GM23338 (cell line): ENCODE data around the gene TMEM143. TPM values are rescaled to one million over a fixed set of nuclear protein-coding genes. Genes with fewer than 3 reads are reported as not detected.

Source experiments
- ATAC-seq: fragments of 200-7000 bp; cut with Tn5 transposase; 3 replicates; pipeline ENCODE4 v1.9.1; 2020
- DNase-seq: peaks from one replicate; pipeline ENCODE4 v3.0.0-alpha.2; 2015; ENCODE audit warnings: low spot score
- H2AFZ ChIP-seq: fragments of 200-600 bp; sonication (generic); 2 replicates; pipeline ENCODE4 v1.8.0; 2016; ENCODE audit warnings: antibody characterized with exemption, mild to moderate bottlenecking, moderate library complexity
- H3F3A ChIP-seq: fragments of 200-600 bp; sonication (generic); replicated peaks from 2 replicates; pipeline ENCODE4 v1.8.0; 2017; ENCODE audit warnings: antibody characterized with exemption, mixed run types, low read depth
- H3K27ac ChIP-seq: fragments of 200-600 bp; sonication (generic); 2 replicates; pipeline ENCODE4 v1.6.1; 2016; ENCODE audit warnings: low read depth
- H3K27me3 ChIP-seq: fragments of 200-600 bp; sonication (generic); 2 replicates; pipeline ENCODE4 v1.8.0; 2016; ENCODE audit warnings: mild to moderate bottlenecking, mixed run types, moderate library complexity; ENCODE audit not compliant: insufficient read depth
- H3K36me3 ChIP-seq: fragments of 200-600 bp; sonication (generic); 2 replicates; pipeline ENCODE4 v1.8.0; 2016; ENCODE audit warnings: mild to moderate bottlenecking; ENCODE audit not compliant: insufficient read depth
- H3K4me1 ChIP-seq: fragments of 200-600 bp; sonication (generic); 2 replicates; pipeline ENCODE4 v1.8.0; 2016; ENCODE audit warnings: mild to moderate bottlenecking, moderate library complexity; ENCODE audit not compliant: insufficient read depth
- H3K4me2 ChIP-seq: fragments of 200-600 bp; sonication (generic); 2 replicates; pipeline ENCODE4 v1.7.1; 2017; ENCODE audit warnings: mixed run types
- H3K4me3 ChIP-seq: fragments of 200-600 bp; sonication (generic); 2 replicates; pipeline ENCODE4 v1.6.1; 2016; ENCODE audit warnings: mixed run types
- H3K79me2 ChIP-seq: fragments of 200-600 bp; sonication (generic); replicated peaks from 2 replicates; pipeline ENCODE4 v1.8.0; 2017; ENCODE audit warnings: mild to moderate bottlenecking; ENCODE audit not compliant: insufficient read depth
- H3K9me2 ChIP-seq: fragments of 200-600 bp; sonication (generic); 2 replicates; pipeline ENCODE4 v1.8.0; 2017; ENCODE audit not compliant: insufficient read depth
- H4K20me1 ChIP-seq: fragments of 200-600 bp; sonication (generic); replicated peaks from 2 replicates; pipeline ENCODE4 v1.8.0; 2017; ENCODE audit warnings: mild to moderate bottlenecking; ENCODE audit not compliant: insufficient read depth
- H3K27ac Mint-ChIP-seq: 2 replicates; pipeline ENCODE4 v1.8.0; 2020; ENCODE audit warnings: inconsistent platforms, mild to moderate bottlenecking, moderate library complexity, mixed read lengths
- H3K27me3 Mint-ChIP-seq: 3 replicates; pipeline ENCODE4 v1.8.0; 2022; ENCODE audit warnings: low read depth, mild to moderate bottlenecking, moderate library complexity, mixed read lengths, inconsistent platforms; ENCODE audit not compliant: insufficient read depth, poor library complexity
- H3K36me3 Mint-ChIP-seq: 3 replicates; pipeline ENCODE4 v1.8.0; 2021; ENCODE audit warnings: low read depth, mild to moderate bottlenecking, inconsistent platforms, moderate library complexity, mixed read lengths
- H3K4me1 Mint-ChIP-seq: 3 replicates; pipeline ENCODE4 v1.8.0; 2020; ENCODE audit warnings: mild to moderate bottlenecking, inconsistent platforms, mixed read lengths
- H3K4me3 Mint-ChIP-seq: 3 replicates; pipeline ENCODE4 v1.8.0; 2021; ENCODE audit warnings: moderate library complexity, mild to moderate bottlenecking, inconsistent platforms, mixed read lengths
- H3K9me3 Mint-ChIP-seq: 3 replicates; pipeline ENCODE4 v1.8.0; 2020; ENCODE audit warnings: moderate library complexity, mild to moderate bottlenecking, inconsistent platforms, mixed read lengths
- CREB1 ChIP-seq: fragments of 250-450 bp; sonication (Bioruptor Pico); IDR thresholded peaks from 2 replicates; pipeline ENCODE4 v1.5.0; 2020; ENCODE audit warnings: low read depth, mild to moderate bottlenecking, moderate library complexity
- EZH2 ChIP-seq: fragments of 200-600 bp; sonication (generic); IDR thresholded peaks from one replicate; pipeline ENCODE4 v1.8.0; 2017; ENCODE audit warnings: antibody characterized with exemption, mild to moderate bottlenecking, low read depth; ENCODE audit not compliant: unreplicated experiment
- EZH2phosphoT487 ChIP-seq: fragments of 200-600 bp; sonication (generic); IDR thresholded peaks from one replicate; pipeline ENCODE4 v1.8.1; 2018; ENCODE audit warnings: antibody characterized with exemption; ENCODE audit not compliant: unreplicated experiment
- JUNB ChIP-seq: IDR thresholded peaks from one replicate; pipeline ENCODE4 v1.6.1; 2016; ENCODE audit warnings: antibody characterized with exemption; ENCODE audit not compliant: unreplicated experiment
- NANOG ChIP-seq: IDR thresholded peaks from 2 replicates; pipeline ENCODE4 v1.6.1; 2016; ENCODE audit warnings: antibody characterized with exemption, borderline replicate concordance
- POLR2AphosphoS5 ChIP-seq: IDR thresholded peaks from 2 replicates; pipeline ENCODE4 v1.6.1; 2016; ENCODE audit warnings: antibody characterized with exemption, low read depth
- STAT1 ChIP-seq: IDR thresholded peaks from one replicate; pipeline ENCODE4 v1.6.1; 2016; ENCODE audit warnings: antibody characterized with exemption; ENCODE audit not compliant: unreplicated experiment
- ZNF114 ChIP-seq: fragments of 250-450 bp; sonication (Bioruptor Pico); IDR thresholded peaks from 2 replicates; pipeline ENCODE4 v1.5.0; 2020; ENCODE audit warnings: mild to moderate bottlenecking, moderate library complexity
- ZNF331 ChIP-seq: fragments of 250-450 bp; sonication (Bioruptor Pico); IDR thresholded peaks from 2 replicates; pipeline ENCODE4 v1.5.0; 2020; ENCODE audit warnings: low read depth, mild to moderate bottlenecking, moderate library complexity
- polyA plus RNA-seq: library from polyadenylated mRNA; unstranded; fragments of >200 nt; fragmentation: Nextera tagmentation; extraction: Ambion mirVana; gene quantifications from 2 replicates; pipeline ENCODE4 v1.2.1, GENCODE V29; 2016
- total RNA-seq: library from RNA; depleted of rRNA; stranded (reverse); fragments of >200 nt; shearing (Covaris generic); gene quantifications from 2 replicates; pipeline ENCODE4 v1.2.3, GENCODE V29; 2014
- TF ChIP-seq, protein P1 (sequence below): IDR thresholded peaks from one replicate; pipeline ENCODE4 v1.6.1; 2018; ENCODE audit warnings: antibody characterized with exemption; ENCODE audit not compliant: unreplicated experiment
- TF ChIP-seq, protein P2 (sequence below): IDR thresholded peaks from 2 replicates; pipeline ENCODE4 v1.6.1; 2016; ENCODE audit warnings: antibody characterized with exemption
- TF ChIP-seq, protein P3 (sequence below), 2 experiments: fragments of 200-600 bp in 1 of 2; sonication (generic) in 1 of 2; conservative IDR thresholded peaks; 2 replicates each; pipeline versions ENCODE4 v1.5.1 to v1.6.1; 2016 to 2017; ENCODE audit warnings: antibody characterized with exemption in 2 of 2, low read depth in 2 of 2, mild to moderate bottlenecking in 2 of 2, moderate library complexity in 1 of 2
- TF ChIP-seq, protein P4 (sequence below): fragments of 250-450 bp; sonication (Bioruptor Pico); IDR thresholded peaks from 2 replicates; pipeline ENCODE4 v1.5.0; 2020; ENCODE audit warnings: mild to moderate bottlenecking, moderate library complexity

TMEM143 gene
- total and polyA plus RNA-seq, 2 experiments from 2014 or later, result 12.8 to 15.0 TPM

DNA sequence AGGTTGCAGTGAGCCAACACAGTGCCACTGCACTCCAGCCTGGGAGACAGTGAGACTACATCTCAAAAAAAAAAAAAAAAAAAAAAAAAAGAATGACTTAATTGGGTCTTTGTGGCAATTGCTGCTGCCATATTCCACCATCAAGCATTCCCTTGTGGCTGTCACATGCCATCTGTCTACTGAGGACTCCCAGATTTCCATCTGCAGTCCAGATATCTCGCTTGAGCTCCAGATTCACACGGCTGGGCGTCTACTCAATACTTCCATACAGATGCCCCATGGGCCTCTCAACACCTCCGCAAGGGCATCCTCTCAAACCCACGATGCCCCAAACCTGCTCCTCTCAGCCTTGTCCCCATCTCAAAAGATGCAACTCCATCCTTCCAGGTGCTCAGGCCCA, 12.9 kb downstream of the TMEM143 start:
- Mint-ChIP-seq H3K36me3 (no peaks in the 10 kb centered on the region), H3K9me3 (peaks cover 3% of the 10 kb centered on the region; the same call in 1 of the 3 replicates), H3K4me3 (no peak overlapping the region), H3K27me3 (peaks cover 11% of the 10 kb centered on the region), H3K4me1 (peaks cover 4% of the 10 kb centered on the region), H3K27ac (no peak overlapping the region)
- DNase-seq (no peak), ATAC-seq (no peak)
- H3K36me3 ChIP-seq, result no peaks in the 10 kb centered on the region
- no peaks in the 10 kb centered on the region for H3K27me3 ChIP-seq
- no peak overlapping the region for H3K27ac ChIP-seq
- TF ChIP-seq EZH2phosphoT487 (no peak), EZH2 (no peak), JUNB (no peak), ZNF114 (CRISPR knock-in tag) (no peak), NANOG (no peak), ZNF331 (CRISPR knock-in tag) (no peak), STAT1 (no peak), CREB1 (no peak), POLR2AphosphoS5 (no peak)
- TF ChIP-seq, protein P1, sequence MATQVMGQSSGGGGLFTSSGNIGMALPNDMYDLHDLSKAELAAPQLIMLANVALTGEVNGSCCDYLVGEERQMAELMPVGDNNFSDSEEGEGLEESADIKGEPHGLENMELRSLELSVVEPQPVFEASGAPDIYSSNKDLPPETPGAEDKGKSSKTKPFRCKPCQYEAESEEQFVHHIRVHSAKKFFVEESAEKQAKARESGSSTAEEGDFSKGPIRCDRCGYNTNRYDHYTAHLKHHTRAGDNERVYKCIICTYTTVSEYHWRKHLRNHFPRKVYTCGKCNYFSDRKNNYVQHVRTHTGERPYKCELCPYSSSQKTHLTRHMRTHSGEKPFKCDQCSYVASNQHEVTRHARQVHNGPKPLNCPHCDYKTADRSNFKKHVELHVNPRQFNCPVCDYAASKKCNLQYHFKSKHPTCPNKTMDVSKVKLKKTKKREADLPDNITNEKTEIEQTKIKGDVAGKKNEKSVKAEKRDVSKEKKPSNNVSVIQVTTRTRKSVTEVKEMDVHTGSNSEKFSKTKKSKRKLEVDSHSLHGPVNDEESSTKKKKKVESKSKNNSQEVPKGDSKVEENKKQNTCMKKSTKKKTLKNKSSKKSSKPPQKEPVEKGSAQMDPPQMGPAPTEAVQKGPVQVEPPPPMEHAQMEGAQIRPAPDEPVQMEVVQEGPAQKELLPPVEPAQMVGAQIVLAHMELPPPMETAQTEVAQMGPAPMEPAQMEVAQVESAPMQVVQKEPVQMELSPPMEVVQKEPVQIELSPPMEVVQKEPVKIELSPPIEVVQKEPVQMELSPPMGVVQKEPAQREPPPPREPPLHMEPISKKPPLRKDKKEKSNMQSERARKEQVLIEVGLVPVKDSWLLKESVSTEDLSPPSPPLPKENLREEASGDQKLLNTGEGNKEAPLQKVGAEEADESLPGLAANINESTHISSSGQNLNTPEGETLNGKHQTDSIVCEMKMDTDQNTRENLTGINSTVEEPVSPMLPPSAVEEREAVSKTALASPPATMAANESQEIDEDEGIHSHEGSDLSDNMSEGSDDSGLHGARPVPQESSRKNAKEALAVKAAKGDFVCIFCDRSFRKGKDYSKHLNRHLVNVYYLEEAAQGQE, result no peak
- TF ChIP-seq, protein P2, sequence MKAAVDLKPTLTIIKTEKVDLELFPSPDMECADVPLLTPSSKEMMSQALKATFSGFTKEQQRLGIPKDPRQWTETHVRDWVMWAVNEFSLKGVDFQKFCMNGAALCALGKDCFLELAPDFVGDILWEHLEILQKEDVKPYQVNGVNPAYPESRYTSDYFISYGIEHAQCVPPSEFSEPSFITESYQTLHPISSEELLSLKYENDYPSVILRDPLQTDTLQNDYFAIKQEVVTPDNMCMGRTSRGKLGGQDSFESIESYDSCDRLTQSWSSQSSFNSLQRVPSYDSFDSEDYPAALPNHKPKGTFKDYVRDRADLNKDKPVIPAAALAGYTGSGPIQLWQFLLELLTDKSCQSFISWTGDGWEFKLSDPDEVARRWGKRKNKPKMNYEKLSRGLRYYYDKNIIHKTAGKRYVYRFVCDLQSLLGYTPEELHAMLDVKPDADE, result no peak
- TF ChIP-seq, protein P3, sequence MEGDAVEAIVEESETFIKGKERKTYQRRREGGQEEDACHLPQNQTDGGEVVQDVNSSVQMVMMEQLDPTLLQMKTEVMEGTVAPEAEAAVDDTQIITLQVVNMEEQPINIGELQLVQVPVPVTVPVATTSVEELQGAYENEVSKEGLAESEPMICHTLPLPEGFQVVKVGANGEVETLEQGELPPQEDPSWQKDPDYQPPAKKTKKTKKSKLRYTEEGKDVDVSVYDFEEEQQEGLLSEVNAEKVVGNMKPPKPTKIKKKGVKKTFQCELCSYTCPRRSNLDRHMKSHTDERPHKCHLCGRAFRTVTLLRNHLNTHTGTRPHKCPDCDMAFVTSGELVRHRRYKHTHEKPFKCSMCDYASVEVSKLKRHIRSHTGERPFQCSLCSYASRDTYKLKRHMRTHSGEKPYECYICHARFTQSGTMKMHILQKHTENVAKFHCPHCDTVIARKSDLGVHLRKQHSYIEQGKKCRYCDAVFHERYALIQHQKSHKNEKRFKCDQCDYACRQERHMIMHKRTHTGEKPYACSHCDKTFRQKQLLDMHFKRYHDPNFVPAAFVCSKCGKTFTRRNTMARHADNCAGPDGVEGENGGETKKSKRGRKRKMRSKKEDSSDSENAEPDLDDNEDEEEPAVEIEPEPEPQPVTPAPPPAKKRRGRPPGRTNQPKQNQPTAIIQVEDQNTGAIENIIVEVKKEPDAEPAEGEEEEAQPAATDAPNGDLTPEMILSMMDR (conservative IDR thresholded peaks at IDR 0.05; ENCODE audit: low read depth in 2 of 2), result no peak
- TF ChIP-seq, protein P4, sequence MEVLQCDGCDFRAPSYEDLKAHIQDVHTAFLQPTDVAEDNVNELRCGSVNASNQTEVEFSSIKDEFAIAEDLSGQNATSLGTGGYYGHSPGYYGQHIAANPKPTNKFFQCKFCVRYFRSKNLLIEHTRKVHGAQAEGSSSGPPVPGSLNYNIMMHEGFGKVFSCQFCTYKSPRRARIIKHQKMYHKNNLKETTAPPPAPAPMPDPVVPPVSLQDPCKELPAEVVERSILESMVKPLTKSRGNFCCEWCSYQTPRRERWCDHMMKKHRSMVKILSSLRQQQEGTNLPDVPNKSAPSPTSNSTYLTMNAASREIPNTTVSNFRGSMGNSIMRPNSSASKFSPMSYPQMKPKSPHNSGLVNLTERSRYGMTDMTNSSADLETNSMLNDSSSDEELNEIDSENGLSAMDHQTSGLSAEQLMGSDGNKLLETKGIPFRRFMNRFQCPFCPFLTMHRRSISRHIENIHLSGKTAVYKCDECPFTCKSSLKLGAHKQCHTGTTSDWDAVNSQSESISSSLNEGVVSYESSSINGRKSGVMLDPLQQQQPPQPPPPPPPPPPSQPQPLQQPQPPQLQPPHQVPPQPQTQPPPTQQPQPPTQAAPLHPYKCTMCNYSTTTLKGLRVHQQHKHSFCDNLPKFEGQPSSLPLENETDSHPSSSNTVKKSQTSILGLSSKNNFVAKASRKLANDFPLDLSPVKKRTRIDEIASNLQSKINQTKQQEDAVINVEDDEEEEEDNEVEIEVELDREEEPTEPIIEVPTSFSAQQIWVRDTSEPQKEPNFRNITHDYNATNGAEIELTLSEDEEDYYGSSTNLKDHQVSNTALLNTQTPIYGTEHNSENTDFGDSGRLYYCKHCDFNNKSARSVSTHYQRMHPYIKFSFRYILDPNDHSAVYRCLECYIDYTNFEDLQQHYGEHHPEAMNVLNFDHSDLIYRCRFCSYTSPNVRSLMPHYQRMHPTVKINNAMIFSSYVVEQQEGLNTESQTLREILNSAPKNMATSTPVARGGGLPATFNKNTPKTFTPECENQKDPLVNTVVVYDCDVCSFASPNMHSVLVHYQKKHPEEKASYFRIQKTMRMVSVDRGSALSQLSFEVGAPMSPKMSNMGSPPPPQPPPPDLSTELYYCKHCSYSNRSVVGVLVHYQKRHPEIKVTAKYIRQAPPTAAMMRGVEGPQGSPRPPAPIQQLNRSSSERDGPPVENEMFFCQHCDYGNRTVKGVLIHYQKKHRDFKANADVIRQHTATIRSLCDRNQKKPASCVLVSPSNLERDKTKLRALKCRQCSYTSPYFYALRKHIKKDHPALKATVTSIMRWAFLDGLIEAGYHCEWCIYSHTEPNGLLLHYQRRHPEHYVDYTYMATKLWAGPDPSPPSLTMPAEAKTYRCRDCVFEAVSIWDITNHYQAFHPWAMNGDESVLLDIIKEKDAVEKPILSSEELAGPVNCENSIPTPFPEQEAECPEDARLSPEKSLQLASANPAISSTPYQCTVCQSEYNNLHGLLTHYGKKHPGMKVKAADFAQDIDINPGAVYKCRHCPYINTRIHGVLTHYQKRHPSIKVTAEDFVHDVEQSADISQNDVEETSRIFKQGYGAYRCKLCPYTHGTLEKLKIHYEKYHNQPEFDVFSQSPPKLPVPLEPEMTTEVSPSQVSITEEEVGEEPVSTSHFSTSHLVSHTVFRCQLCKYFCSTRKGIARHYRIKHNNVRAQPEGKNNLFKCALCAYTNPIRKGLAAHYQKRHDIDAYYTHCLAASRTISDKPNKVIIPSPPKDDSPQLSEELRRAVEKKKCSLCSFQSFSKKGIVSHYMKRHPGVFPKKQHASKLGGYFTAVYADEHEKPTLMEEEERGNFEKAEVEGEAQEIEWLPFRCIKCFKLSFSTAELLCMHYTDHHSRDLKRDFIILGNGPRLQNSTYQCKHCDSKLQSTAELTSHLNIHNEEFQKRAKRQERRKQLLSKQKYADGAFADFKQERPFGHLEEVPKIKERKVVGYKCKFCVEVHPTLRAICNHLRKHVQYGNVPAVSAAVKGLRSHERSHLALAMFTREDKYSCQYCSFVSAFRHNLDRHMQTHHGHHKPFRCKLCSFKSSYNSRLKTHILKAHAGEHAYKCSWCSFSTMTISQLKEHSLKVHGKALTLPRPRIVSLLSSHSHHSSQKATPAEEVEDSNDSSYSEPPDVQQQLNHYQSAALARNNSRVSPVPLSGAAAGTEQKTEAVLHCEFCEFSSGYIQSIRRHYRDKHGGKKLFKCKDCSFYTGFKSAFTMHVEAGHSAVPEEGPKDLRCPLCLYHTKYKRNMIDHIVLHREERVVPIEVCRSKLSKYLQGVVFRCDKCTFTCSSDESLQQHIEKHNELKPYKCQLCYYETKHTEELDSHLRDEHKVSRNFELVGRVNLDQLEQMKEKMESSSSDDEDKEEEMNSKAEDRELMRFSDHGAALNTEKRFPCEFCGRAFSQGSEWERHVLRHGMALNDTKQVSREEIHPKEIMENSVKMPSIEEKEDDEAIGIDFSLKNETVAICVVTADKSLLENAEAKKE (CRISPR knock-in tag), result no peak
- 0 out of 2 replicates have a peak, but pooled peaks cover 2% of the 10 kb centered on the region for H3F3A ChIP-seq
- H3K9me2 ChIP-seq, result no peaks in the 10 kb centered on the region
- no peak overlapping the region for H3K4me2 ChIP-seq
- no peak overlapping the region for H3K4me3 ChIP-seq
- no peak overlapping the region for H2AFZ ChIP-seq
- H4K20me1 ChIP-seq, result peaks cover 4% of the 10 kb centered on the region; the same call in 1 of the 2 replicates
- no peaks in the 10 kb centered on the region; the same call in 1 of the 2 replicates for H3K4me1 ChIP-seq
- no peaks in the 10 kb centered on the region for H3K79me2 ChIP-seq
